ENCODE measurements around the gene FGFR3.

GRCh38 chr4:1766106-1767060 lies 26.7 kb upstream of the FGFR3 start:
- TF ChIP-seq, protein P1, sequence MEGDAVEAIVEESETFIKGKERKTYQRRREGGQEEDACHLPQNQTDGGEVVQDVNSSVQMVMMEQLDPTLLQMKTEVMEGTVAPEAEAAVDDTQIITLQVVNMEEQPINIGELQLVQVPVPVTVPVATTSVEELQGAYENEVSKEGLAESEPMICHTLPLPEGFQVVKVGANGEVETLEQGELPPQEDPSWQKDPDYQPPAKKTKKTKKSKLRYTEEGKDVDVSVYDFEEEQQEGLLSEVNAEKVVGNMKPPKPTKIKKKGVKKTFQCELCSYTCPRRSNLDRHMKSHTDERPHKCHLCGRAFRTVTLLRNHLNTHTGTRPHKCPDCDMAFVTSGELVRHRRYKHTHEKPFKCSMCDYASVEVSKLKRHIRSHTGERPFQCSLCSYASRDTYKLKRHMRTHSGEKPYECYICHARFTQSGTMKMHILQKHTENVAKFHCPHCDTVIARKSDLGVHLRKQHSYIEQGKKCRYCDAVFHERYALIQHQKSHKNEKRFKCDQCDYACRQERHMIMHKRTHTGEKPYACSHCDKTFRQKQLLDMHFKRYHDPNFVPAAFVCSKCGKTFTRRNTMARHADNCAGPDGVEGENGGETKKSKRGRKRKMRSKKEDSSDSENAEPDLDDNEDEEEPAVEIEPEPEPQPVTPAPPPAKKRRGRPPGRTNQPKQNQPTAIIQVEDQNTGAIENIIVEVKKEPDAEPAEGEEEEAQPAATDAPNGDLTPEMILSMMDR (IDR thresholded peaks at IDR 0.05): no peak
- no peak for TF ChIP-seq EP300 (IDR thresholded peaks at IDR 0.05; ENCODE audit: low read depth)
- TF ChIP-seq POLR2AphosphoS5 (IDR thresholded peaks at IDR 0.05): no peak
- no peak for TF ChIP-seq POLR2A (IDR thresholded peaks at IDR 0.05)
